Left renal pelvis (tissue), 4 donors: ENCODE measurements around the gene MTMR3. TPM values are rescaled to one million over a fixed set of nuclear protein-coding genes. Genes with fewer than 3 reads are reported as not detected.
"Not testable (repeated sequence)": the region's sequence is repeated elsewhere in the genome, so short reads cannot be mapped to it uniquely, and the experiment has no call there.

ENCODE experiments used
- DNase-seq, 4 donors: peaks; one replicate each; pipeline ENCODE4 v3.0.0-alpha.2; 2013; ENCODE audit warnings: low read depth in 4 of 4, low spot score in 3 of 4
- polyA plus RNA-seq, 4 donors: library from polyadenylated mRNA; unstranded; fragments of 120-200 nt; gene quantifications; one replicate each; pipeline ENCODE4 v1.2.1, GENCODE V29; 2013; ENCODE audit not compliant: insufficient read length in 4 of 4

MTMR3 gene
- polyA plus RNA-seq: 10 to 100 TPM; 32.8 to 50.5 (median 33.6) TPM

DNA sequence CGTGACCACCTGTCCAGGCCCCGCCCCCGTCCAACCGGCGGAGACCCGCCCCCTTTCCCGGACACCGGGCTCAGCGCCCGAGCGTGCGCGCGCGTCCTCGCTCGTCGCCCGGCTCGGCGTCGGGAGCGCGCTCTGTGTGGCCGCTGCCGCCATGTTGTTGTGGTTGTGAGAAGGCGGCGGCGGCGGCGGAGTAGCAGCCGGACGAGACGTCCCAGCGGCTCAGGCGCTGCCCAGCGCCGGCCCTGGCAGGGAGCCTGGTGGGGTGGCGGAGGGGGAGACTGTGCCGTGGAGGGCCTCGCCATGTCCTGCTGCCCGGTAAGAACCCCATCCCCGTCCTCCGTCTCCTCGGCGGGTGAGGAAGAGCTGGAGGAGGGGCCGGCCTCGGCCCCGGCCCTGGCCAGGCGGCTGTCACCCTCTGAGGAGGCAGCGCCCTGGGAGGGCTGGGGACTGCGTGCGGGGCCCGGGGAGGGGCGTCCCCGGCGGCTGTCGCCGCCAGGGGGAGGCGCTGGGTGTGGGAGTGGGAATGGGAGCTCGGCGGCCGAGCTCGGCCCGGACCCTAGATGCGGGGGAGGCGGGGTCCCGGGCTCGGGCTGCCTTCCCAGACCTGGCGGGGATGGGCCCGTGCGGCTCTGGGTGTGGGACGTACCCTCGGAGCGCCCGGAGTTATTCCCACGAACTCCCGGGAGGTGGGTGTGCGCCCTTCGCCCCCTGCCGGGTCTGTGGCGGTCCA, at the start of gene MTMR3:
Gene MTMR3 (plus strand): TSS at position 130 of the 730 bp plus-strand sequence. CDS start 87,886 bp downstream, outside the sequence.
- peak; percentile 72 to 82 (median 80) for DNase-seq

DNA sequence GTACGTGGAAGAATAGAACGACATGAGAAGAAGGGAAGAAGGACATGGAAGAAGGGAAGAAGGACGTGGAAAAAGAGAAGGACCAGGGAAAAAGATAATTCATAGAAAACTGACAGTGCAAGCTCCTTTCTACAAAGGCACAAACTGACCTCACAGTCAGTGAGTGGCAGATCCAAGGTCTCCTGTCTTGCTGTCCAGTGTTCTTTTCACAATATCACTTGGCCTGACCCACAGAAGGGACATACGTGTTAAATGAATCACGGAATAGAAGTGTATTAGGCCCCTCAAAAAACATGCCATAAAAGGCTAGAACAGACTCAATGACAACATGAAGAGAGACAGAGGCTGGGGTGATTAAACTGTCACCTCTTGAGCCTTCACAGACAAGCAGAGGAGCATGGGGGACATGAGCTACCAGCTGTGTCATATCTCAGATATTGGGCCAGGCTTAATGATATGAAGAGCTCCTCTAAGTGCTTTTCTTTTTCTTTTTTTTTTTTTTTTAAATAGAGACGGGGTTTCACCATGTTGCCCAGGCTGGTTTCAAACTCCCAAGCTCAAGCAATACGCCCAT, 49.5 kb upstream of the MTMR3 start:
- DNase-seq: no peak

DNA sequence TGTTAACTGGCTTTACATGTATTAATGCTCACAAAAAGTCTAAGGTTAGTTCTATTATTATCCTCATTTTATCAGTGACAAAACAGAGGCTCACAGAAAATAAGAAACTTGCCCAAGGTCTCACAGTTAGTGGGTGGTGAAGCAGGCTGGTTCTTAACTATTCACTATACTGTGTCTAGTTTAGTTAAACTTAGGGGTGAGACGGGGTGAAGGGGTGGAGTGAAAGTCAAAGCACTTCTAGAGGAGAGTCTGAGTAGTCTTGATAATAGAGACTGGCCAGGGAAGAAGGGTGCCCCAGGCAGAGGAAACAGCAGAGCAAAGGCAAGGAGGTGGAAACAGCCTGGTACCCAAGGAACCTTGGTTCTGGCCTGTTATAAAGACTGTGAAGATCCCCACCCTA, 48.9 kb upstream of the MTMR3 start:
- DNase-seq: no peak

DNA sequence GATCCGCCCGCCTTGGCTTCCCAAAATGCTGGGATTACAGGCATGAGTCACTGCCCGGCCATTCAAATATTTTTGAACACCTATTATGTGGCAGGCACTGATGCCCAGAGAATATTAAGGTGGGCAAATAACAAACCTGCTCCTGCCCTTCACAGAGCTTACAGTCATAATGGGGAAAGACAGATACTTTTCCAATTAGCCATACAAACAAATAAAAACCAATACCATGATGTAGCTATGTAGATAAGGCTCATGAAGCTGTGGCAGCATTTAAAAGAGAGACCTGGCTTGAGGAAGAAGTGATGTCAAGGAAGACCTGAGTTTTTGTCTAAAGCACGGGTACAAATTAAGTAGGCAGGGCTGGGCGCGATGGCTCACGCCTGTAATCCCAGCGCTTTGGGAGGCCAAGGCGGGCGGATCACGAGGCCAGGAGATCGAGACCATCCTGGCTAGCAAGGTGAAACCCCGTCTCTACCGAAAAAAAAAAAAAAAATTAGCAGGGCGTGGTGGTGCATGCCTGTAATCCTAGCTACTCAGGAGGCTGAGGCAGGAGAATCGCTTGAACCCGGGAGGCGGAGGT, 46.1 kb upstream of the MTMR3 start:
- DNase-seq: not testable (repeated sequence)

DNA sequence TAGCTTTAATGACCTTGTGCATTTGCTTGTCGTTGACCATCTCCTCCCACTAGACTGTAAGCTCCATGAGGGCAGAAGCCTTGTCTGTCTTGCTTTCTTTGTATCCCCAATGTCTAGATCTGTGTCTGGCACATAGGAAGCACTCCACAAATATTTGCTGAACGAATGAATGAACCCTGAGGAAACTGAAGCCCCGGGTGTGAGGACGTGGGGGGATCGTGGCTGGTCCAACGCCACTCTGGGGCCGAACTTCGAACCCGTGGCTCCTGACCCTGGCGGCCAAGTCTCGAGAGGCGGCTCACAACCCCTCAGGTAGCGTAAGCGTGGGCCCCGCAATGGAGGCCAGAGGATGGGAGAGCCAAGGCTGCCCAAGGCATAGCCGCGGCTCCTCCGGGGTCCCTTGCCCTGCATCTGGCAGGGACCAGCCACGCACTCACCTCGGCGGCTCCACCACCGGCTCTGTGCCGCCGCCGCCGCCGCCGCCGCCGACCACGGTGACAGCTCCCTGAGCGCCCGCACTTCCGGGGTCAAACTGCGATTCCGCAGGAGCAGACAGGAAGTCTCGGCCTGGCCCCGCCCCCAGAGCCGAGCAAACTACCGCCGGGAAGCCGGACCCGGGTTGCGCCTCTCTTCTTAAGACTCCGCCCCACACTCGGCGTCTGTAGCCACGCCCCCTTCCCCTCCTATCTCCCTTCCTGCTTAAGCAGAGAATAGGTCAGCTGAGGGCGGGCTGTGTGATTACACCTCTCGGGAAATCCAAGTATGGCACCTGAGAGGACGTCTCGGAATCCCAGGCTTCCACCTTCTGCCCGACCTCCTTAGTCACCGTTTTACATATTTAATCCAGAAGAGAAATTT, 45.0 kb upstream of the MTMR3 start, which contains the start of gene ASCC2:
Gene ASCC2 (minus strand): TSS at position 534 of the 858 bp plus-strand sequence. CDS start 5,949 bp downstream, outside the sequence.
- DNase-seq: peak; percentile 91 to 96 (median 94)

DNA sequence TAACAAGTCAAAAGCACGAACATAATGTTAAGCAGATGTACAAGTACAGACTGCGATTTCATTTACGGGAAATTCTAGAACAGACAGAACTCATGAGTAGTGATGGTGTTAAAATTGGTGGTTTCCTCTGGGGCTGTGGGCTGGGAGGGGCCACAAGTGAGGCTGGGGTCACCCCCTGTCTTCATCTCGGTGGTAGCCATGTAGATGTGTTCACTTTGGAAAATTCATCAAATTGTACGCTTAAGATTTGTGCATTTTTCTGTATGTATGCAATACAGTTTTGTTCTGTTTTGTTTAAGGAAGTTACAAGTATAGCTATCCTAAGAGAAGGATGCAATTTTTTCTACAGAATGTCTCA, 44.4 kb upstream of the MTMR3 start:
- DNase-seq: no peak

DNA sequence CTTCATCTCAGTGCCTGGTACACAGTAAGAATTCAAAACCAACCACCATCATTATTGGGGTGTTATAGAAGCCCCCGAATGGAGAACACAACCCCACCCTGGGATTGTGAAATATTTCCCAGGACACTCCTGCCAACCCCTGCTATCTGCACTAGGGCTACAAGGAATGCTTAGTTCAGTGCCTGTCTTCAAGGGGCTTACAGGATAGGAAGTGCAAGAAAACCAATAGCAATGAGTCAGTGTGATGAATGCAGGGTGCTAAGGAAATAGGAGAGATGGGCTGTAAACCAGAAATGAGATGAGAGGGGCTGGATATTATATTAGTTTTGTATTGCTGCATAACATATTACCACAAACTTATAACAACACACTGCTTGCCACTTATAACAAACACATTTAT, 43.9 kb upstream of the MTMR3 start:
- no peak for DNase-seq

DNA sequence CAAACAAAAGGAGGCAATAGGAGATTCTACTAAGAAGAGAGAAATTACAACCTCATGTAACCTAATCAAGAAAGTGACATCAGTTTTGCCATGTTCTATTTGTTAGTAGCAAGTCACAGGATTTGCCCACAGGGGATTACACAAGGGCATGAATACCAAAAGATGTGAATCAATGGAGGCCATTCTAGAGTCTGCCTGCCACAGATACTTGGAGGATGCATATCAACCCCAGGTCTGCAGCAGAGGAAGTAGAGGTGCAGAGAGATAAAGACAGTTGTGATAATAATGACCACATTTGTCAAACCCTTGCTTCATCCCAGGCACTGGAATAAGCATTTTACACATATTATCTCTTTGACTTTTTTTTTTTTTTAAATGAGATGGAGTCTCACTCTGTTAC, 42.5 kb upstream of the MTMR3 start:
- DNase-seq: no peak

DNA sequence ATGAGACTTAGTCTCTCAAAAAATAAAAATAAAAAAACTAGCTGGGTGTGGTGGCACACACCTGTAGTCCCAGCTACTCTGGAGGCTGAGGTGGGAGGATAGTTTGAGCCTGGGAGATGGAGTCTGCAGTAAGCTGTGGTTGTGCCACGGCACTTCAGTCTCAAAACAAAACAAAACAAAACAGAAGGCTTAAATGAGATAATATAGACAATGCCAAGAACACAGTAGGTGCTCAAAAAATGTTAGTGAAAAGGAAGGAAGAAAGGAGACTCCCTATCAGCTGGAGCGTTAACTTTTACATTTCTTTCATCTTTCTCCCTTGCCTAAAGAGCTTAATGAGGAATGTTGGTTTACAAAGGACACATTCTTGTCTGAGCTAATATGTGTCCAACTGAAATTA, 40.8 kb upstream of the MTMR3 start:
- no peak for DNase-seq

DNA sequence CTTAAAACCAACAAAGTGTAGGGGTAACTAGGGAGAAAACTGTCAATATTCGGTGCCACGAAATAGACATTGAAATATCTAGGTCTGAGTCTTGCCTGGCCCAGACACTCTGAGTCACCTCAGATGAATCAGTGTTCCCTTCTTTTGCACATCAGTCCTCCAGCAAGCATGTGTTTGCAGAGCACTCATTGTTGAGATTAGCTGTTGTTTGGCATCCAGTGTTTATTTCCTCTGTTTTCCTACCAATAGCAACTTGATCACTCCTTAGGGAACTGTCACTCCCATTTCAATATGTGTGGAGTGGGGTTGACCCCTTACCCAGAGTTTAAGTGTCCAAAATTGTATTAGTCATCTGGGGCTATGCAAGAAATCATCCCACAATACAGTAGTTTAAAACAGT, 40.2 kb upstream of the MTMR3 start:
- DNase-seq: no peak

DNA sequence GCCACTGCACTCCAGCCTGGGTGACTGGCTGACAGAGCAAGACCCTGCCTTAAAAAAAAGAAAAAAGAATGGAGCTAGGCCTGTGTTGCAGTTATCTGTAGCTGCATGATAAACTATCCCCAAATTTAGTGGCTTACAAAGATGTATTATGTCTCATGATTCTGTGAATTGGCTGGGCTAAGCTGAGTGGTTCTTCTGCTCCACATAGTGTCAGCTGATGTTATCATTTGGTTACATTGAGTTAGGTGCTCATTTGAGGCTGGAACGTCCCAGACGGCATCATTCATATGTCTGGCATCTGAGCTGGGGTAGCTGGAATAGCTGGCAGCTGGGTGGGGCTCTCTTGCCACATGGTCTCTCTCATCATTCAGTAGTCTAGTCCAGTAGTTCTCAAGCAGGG, 36.7 kb upstream of the MTMR3 start:
- no peak for DNase-seq

DNA sequence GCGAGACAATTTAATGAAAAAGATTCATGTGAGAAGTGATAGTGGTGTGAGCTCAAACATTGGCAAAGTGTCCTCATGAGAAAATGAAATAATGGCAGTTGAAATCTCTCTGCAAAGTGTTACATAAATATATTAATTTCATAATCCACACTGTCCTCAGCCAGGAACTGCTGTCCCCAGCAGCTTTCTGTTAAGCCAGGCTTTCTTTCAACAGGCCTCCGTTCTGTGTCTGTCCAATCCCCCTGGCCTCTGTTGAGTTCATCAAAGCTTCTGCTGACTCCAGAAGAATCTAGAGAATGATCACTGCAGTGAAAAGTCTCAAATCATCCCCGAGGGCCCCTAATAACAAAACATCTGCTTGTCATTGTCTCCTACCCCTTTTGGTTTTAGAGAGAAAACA, 34.9 kb upstream of the MTMR3 start:
- DNase-seq: no peak

DNA sequence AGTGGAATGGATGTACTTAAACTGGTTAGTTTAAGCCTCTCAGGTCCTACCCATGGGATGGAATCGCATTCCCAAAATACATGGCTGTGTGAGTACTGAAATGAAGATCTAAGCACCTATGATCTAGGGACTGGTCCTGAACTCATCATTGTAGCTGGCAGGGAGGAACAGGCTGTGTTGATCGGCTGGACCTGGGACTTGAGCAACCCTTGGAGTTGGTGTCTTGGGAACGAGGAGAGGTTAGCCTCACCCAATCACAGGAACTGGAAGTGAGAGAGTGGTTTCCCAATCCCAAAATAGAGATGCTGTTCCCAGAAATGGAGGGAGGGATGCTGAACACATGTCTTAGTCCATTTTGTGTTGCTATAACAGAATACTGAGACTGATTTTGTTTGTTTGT, 28.5 kb upstream of the MTMR3 start:
- DNase-seq: no peak

DNA sequence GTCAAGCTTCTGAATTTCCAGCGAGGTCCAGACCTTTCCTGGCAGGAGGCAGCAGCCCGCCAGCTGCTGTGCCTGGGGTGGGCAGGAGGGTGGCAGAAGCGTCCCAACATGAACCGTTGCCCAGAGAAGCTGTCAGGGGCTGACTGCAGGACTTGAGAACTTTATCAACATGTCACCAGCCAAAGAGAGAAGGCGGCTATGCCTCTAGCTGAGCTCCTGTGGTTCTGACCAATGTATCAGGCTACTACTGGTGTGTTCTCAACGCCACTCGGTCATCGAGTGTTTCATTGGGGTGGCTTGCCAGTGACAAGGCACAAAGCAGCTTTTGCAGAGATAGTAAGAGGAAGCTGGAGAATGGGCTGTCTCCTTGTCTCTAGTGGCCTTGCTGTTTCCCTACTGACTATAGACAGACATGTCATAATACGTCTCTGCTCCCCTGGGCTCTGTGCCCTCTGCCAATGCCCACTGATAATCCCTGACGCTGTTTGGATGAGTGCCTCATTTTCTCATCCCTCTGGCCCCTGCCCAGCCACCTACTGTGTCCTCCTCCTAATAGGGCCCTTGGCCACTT, 27.3 kb upstream of the MTMR3 start:
- DNase-seq: no peak

DNA sequence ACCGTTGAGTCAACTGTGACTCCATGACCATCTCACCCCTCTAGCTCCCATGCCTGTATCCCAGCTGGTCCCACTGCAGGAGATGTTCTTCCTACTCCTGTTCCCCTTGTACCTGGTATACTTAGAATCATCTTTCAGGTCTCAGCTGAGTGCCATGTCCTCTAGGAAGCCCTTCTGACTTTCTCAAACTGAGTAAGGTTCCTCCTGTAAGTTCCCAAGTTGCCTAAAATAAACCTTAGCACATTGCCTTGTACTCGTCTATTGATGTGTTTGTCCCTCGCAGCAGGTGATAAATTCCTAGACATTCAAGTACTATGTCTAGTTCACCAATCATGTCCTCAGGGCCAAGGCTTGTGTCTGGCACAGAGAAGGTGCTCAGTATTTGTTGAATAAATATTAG, 26.5 kb upstream of the MTMR3 start:
- no peak for DNase-seq

DNA sequence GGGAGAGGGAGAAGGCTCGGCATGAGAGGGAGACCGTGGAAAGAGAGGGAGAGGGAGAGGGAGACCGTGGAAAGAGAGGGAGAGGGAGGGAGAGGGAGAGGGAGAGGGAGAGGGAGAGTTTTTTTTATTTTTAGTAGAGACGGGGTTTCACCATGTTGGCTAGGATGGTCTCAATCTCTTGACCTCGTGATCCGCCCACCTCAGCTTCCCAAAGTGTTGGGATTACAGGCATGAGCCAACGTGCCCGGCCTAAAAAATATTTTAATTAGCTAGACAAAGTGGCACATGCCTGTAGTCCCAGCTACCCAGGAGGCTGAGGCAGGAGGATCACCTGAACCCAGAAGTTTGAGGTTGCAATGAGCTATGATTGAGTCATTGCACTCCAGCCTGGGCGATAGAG, 23.9 kb upstream of the MTMR3 start:
- DNase-seq: not testable (repeated sequence)

DNA sequence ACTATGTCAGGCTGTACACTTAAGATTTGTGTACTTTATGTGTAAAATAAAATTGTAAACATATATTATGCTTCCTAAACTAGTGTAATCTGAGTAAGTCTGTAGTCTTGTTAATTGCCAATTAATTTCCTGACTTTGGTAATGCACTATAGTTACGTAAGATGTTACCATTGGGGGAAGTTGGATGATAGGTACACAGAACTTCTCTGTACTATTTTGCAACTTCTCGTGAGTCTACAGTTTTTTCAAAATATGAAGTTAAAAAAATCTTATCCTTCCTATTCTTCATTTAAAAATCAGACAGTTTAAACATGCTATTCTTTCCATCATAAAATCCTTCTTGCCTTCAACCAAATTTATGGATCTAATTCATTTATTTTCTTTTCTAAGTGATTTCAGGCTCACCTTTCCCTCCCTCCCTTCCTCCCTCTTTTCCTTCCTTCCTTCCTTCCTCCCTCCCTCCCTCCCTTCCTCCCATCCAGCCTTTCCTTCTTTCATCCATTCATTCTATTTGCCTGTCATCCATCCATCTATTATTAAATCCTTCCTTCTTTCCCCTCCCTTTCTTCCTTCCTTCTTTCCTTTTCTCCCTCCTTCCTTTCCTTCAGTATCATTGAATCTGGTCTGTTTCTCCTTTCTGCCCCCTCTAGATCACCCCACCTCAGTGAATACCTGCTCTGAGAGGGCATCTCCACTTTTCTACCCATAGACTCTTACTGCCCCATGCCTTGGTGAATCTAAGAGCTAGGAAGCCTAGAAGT, 22.8 kb upstream of the MTMR3 start:
- no peak for DNase-seq

DNA sequence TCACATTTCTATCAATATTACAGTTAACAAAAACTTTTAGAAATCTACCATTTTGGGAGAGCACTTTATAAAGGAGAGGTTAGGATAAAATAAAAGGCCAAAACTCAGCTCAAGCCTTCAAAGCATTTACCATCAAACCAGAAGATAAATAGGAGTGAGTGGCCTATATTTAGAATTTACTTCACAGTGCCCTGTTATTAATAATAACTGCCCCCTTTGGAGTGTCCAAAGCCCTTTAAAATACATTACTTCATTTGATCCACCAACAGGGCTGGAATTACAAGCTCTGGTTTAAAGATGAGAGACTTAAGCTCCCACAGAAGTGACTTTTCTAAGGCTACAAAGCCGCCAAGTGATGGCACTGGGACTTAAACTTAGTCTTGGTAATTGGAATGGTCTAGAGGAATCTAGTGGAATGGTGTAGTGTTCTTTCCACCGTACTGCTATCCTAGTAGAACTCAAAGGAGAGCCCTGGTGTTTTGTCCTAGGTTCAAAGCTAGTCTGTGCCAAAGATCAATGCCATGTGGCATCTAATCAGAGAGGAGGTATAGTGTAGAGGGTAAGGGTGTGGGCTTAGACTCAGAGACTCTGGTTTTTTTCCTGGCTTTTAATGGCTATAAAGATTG, 21.2 kb upstream of the MTMR3 start:
- no peak for DNase-seq

DNA sequence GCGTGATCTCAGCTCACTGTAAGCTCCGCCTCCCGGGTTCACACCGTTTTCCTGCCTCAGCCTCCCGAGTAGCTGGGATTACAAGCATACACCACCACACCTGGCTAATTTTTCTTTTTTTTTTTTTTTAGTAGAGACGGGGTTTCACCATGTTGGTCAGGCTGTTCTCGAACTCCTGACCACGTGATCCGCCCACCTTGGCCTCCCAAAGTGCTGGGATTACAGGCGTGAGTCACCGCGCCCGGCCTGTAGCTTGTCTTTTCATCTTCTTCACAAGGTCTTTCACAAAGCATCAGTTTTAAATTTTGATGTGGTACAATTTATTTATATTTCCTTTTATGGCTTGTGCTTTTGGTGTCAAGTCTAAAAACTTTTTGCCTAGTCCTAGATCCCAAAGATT, 17.4 kb upstream of the MTMR3 start:
- DNase-seq: not testable (repeated sequence)

DNA sequence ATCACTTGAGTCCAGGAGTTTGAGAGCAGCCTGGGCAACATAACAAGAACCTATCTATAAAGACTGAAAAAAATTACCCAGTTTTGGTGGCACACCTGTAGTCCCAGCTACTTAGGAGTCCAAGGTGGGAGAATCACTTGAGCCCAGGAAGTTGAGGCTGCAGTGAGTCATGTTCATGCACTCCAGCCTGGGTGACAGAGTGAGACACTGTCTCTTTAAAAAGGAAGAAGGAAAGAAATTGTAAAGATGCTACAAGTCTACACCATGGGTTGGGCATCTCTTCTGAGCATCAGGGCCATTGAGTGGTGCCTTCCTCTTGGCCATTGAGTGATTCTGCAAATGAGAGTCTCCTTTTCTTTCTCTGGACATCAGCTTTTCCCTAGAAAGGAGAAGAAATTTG, 15.7 kb upstream of the MTMR3 start:
- DNase-seq: no peak
